ENCODE measurements around the gene TNFSF13B.

DNA sequence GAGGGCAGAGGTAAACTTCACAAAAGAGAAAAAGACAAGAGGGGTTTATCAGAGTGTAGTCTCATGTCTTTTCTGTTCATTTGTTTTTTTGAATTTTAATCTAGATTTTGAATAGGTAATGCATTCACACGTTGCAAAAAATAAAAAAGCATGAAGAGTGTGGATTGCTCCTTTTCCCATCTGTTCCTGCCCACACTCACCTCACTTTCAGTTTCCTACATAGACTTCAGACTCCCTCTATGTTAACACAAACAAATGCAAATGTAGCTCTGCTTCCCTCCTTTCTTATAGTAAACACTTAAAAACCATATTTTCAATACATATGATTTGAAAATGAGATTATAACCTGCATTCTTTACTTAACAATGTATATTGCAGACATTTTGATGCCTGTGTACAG is 20.3 kb downstream of the TNFSF13B start:
- no peak for TF ChIP-seq POLR2A (IDR thresholded peaks at IDR 0.05)
- TF ChIP-seq, protein P1, sequence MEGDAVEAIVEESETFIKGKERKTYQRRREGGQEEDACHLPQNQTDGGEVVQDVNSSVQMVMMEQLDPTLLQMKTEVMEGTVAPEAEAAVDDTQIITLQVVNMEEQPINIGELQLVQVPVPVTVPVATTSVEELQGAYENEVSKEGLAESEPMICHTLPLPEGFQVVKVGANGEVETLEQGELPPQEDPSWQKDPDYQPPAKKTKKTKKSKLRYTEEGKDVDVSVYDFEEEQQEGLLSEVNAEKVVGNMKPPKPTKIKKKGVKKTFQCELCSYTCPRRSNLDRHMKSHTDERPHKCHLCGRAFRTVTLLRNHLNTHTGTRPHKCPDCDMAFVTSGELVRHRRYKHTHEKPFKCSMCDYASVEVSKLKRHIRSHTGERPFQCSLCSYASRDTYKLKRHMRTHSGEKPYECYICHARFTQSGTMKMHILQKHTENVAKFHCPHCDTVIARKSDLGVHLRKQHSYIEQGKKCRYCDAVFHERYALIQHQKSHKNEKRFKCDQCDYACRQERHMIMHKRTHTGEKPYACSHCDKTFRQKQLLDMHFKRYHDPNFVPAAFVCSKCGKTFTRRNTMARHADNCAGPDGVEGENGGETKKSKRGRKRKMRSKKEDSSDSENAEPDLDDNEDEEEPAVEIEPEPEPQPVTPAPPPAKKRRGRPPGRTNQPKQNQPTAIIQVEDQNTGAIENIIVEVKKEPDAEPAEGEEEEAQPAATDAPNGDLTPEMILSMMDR (IDR thresholded peaks at IDR 0.05), result no peak
